Erythroblast (primary cell): ENCODE measurements around the gene LOC101059915.

Experiments used
- GATA1 ChIP-seq: IDR thresholded peaks from 2 replicates; pipeline ENCODE4 v1.6.1; 2011; ENCODE audit warnings: low read depth, mild to moderate bottlenecking, control low read depth, low read length, moderate library complexity
- POLR2A ChIP-seq: IDR thresholded peaks from 2 replicates; pipeline ENCODE4 v1.6.1; 2011; ENCODE audit warnings: mild to moderate bottlenecking, low read length

- TF ChIP-seq POLR2A (no peak), GATA1 (no peak)
Measured at GRCh38 chrX:71636438-71637252, 30.7 kb upstream of the LOC101059915 start.
